Fibroblast of mammary gland (primary cell): Measurements from ENCODE around the gene BEND5.

Experiments
- DNase-seq: peaks from one replicate; pipeline ENCODE4 v3.0.0-alpha.2; 2010; ENCODE audit warnings: low read depth
- H3K4me3 ChIP-seq: 2 replicates; pipeline ENCODE4 v1.5.1; 2011; ENCODE audit warnings: low read depth, mild to moderate bottlenecking, low read length, moderate library complexity; ENCODE audit not compliant: control insufficient read depth
- TF ChIP-seq, protein P1 (sequence below): conservative IDR thresholded peaks from 2 replicates; pipeline ENCODE4 v1.5.1; 2011; ENCODE audit warnings: low read depth, low read length, inconsistent platforms; ENCODE audit not compliant: control insufficient read depth, insufficient read depth

BEND5 gene

DNA sequence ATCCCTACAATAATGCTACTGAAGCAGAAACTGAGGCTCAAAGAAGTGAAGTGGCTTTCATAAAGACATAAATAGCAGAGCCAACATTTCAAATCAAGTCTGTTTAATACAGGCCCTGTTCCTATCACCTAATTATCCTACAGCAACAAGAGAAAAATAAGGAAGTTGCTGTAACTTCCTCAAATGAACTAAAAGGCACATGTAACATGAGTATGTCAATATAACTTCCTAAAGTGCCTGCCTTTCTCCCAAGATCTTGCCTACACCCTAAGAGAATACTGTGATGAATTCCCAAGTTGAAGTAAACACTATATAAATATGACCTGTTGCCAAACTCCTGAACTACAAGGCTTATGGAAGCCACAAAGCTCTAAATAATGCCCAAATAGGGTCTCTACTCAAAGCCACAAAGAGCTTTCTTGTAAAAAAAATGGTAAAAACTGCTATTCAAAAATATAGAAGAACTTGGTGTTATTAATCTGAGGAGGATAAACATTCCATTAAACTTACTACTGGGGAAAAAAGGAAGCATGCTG lies 8.6 kb downstream of the BEND5 start:
- DNase-seq, result no peak
- TF ChIP-seq, protein P1, sequence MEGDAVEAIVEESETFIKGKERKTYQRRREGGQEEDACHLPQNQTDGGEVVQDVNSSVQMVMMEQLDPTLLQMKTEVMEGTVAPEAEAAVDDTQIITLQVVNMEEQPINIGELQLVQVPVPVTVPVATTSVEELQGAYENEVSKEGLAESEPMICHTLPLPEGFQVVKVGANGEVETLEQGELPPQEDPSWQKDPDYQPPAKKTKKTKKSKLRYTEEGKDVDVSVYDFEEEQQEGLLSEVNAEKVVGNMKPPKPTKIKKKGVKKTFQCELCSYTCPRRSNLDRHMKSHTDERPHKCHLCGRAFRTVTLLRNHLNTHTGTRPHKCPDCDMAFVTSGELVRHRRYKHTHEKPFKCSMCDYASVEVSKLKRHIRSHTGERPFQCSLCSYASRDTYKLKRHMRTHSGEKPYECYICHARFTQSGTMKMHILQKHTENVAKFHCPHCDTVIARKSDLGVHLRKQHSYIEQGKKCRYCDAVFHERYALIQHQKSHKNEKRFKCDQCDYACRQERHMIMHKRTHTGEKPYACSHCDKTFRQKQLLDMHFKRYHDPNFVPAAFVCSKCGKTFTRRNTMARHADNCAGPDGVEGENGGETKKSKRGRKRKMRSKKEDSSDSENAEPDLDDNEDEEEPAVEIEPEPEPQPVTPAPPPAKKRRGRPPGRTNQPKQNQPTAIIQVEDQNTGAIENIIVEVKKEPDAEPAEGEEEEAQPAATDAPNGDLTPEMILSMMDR, result no peak
- H3K4me3 ChIP-seq, result no peak overlapping the region

DNA sequence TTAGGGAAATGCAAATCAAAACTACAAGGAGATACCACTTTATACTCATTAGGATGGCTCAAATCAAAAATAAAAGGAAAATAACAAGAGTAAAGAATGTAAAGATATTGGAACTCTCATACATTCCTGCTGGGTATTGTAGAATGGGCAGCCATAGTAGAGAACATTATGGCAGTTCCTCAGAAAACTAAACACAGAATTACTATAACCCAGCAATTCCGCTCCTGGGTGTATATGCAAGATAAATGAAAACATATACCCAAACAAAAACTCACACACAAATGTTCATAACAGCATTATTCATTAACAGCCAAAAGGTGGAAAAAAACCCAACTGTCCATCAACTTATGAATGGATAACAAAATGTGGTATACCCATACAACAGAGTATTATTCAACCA lies 11.4 kb downstream of the BEND5 start:
- TF ChIP-seq, protein P1, result no peak

DNA sequence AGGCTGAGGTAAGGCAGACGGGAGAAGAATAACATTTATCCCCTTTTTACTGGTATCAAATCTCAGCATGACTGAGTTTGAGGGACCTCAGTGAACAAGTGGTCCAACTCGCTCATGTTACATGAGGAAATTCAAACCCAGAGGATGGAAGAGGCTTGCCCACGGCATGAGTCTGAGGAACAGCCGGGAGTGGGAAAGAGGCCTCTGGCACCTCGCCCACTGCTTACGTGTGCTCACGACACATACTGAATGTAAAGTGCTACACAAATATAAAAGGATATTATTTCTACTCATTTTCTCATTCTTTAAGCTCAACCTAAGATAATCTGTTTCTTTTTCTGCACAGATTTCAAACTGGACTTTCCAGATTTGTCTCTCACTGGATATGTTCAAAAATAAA lies 14.7 kb downstream of the BEND5 start:
- TF ChIP-seq, protein P1, result no peak
- peak; percentile 62 for DNase-seq
- no peak overlapping the region for H3K4me3 ChIP-seq

More for the DNA sequence above, 11.4 kb downstream of the BEND5 start:
- no peak overlapping the region for H3K4me3 ChIP-seq
- DNase-seq, result no peak

DNA sequence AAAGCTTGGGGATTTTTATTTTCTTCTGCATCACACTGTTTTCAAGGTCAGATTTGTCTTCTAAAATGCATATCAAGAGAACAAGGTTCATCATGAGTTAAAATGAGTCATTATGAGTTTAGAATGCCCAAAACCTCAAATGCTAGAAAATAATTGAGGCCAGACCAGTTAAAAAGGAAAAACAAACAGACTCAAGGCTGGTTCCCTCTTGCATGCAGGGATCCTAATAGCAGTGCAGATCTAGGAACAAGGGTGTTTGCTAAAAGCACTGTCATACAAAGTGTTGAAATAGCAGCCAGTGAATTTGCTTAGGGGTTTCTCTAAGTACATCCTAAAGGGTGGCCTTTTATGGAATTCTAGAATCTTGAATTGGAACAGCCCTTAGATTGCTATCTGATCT lies 15.3 kb downstream of the BEND5 start:
- no peak overlapping the region for H3K4me3 ChIP-seq
- peak; percentile 86 for DNase-seq
- TF ChIP-seq, protein P1, result no peak

DNA sequence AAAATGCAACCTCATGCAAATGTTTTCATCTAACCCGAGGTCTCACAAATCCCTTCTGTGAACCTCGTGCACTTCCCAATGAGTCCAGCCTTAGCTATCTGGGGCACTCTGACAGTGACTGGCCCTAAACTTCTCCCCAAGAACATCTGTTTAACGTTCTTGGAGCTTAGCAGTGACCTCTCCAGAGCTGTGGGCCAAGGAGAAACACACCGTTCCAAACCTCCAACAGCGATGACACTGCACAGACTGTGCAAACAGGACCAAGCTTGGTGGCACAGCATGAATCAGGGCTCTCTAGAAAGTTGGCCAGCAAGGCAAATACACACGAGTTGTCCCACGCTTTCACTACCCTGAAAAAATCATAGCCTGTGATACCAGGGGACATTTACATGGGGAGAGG lies 15.8 kb downstream of the BEND5 start:
- DNase-seq, result peak; percentile 52
- H3K4me3 ChIP-seq, result no peak overlapping the region
- TF ChIP-seq, protein P1, result no peak

DNA sequence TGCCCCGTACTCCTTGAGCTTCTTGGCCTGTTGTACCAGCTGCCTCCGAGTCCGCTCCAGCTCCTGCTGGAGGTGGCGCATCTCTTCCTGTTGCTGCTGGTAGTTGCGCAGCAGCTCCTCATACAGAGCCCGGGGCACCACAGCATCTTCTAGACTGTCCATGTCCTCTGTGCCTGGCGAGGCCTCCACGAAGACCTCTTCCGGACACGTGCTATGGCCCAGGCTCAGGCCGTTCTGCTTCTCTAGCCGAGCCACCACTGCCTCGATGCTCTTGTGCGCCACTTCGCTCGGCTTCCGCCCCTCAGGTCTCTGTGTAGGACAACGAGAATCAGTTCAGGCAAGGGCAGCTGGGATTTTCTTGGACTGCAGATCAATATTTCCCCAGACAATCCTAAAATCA lies 17.7 kb downstream of the BEND5 start:
- no peak overlapping the region for H3K4me3 ChIP-seq
- TF ChIP-seq, protein P1, result no peak
- no peak for DNase-seq

DNA sequence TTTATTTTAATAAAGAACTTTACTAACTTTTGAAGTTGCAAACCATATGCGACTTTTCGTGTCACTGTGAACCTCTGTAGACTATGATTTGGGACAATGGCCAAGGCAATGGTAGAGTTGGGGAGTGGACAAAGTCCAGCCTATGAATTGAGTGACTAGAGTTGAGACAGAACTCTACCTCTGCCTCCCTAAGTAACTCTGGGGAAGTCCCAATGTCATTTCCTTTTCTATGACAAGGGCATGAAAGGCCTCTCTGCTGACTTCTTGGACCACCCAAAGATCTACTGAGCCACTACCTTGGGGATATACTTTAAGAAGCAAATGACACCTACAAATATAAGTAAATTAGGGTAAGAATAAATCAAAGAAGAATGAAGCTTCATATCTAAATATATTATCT lies 19.3 kb downstream of the BEND5 start:
- DNase-seq, result no peak
- TF ChIP-seq, protein P1, result no peak
- H3K4me3 ChIP-seq, result no peak overlapping the region
